Ectodermal cell (in vitro differentiated cells): ENCODE results near the gene PCNT.

Source experiments
- H3K27ac ChIP-seq: 2 replicates; pipeline ENCODE4 v1.7.0; 2013; ENCODE audit warnings: mild to moderate bottlenecking, low read depth, low read length; ENCODE audit not compliant: insufficient read depth, poor library complexity, severe bottlenecking
- H3K27me3 ChIP-seq: 2 replicates; pipeline ENCODE4 v1.7.0; 2013; ENCODE audit warnings: mild to moderate bottlenecking, low read length; ENCODE audit not compliant: insufficient read depth, control insufficient read depth, poor library complexity, severe bottlenecking
- H3K36me3 ChIP-seq: one replicate; pipeline ENCODE4 v1.7.0; 2013; ENCODE audit warnings: low read length; ENCODE audit not compliant: control insufficient read depth, insufficient read depth
- H3K4me1 ChIP-seq: one replicate; pipeline ENCODE4 v1.7.0; 2013; ENCODE audit warnings: low read length; ENCODE audit not compliant: control insufficient read depth, insufficient read depth
- H3K4me3 ChIP-seq: 2 replicates; pipeline ENCODE4 v1.7.0; 2013; ENCODE audit warnings: low read depth, low read length, control low read depth; ENCODE audit not compliant: insufficient read depth
- H3K9me3 ChIP-seq: 2 replicates; pipeline ENCODE4 v1.7.0; 2013; ENCODE audit warnings: mild to moderate bottlenecking, low read length, moderate library complexity; ENCODE audit not compliant: control insufficient read depth
- WGBS, 2 experiments: methylation state at CpG; one replicate each; pipeline ENCODE4 v1.1.7; 2013; ENCODE audit warnings: missing lambda C conversion rate in 2 of 2; 5-methylcytosine and 5-hydroxymethylcytosine counted together

The PCNT gene

GRCh38 chr21:46424621-46425020 lies 100.7 kb downstream of the PCNT start:
- Histone ChIP-seq H3K27ac (no peak overlapping the region), H3K27me3 (no peaks in the 10 kb centered on the region), H3K36me3 (peaks cover 8% of the 10 kb centered on the region), H3K9me3 (no peaks in the 10 kb centered on the region), H3K4me3 (no peak overlapping the region), H3K4me1 (no peaks in the 10 kb centered on the region)
- WGBS, 2 experiments, result 91 to 92% methylated on average over 5 to 14 of the region's 14 CpGs

GRCh38 chr21:46425041-46425440 lies 101.1 kb downstream of the PCNT start:
- Histone ChIP-seq H3K27me3 (no peaks in the 10 kb centered on the region), H3K36me3 (peaks cover 5% of the 10 kb centered on the region), H3K27ac (no peak overlapping the region), H3K9me3 (no peaks in the 10 kb centered on the region), H3K4me1 (no peaks in the 10 kb centered on the region), H3K4me3 (no peak overlapping the region)
- WGBS, 2 experiments, result 95% methylated on average over 19 of the region's 19 CpGs

GRCh38 chr21:46425571-46425970 lies 101.6 kb downstream of the PCNT start:
- Histone ChIP-seq H3K36me3 (peaks cover 8% of the 10 kb centered on the region), H3K9me3 (no peaks in the 10 kb centered on the region), H3K27ac (no peak overlapping the region), H3K4me1 (no peaks in the 10 kb centered on the region), H3K27me3 (no peaks in the 10 kb centered on the region), H3K4me3 (no peak overlapping the region)
- WGBS, 2 experiments, result 93 to 96% methylated on average over 23 of the region's 23 CpGs

GRCh38 chr21:46426313-46427046 lies 102.5 kb downstream of the PCNT start:
- 94 to 95% methylated on average over 20 to 22 of the region's 22 CpGs for WGBS, 2 experiments
- peaks cover 11% of the 10 kb centered on the region for H3K36me3 ChIP-seq

GRCh38 chr21:46427516-46427915 lies 103.6 kb downstream of the PCNT start:
- no peak overlapping the region for H3K4me3 ChIP-seq
- H3K27ac ChIP-seq, result no peak overlapping the region
- 95 to 96% methylated on average over 14 of the region's 14 CpGs for WGBS, 2 experiments
- peaks cover 13% of the 10 kb centered on the region for H3K36me3 ChIP-seq
- no peaks in the 10 kb centered on the region for H3K4me1 ChIP-seq
- no peaks in the 10 kb centered on the region for H3K9me3 ChIP-seq
- no peaks in the 10 kb centered on the region for H3K27me3 ChIP-seq

More at GRCh38 chr21:46426313-46427046, 102.5 kb downstream of the PCNT start:
- no peaks in the 10 kb centered on the region for H3K4me1 ChIP-seq
- no peak overlapping the region for H3K4me3 ChIP-seq
- no peaks in the 10 kb centered on the region for H3K27me3 ChIP-seq
- H3K27ac ChIP-seq, result no peak overlapping the region
- H3K9me3 ChIP-seq, result no peaks in the 10 kb centered on the region

GRCh38 chr21:46428286-46428685 lies 104.3 kb downstream of the PCNT start:
- H3K36me3 ChIP-seq, result peaks cover 13% of the 10 kb centered on the region
- no peaks in the 10 kb centered on the region for H3K27me3 ChIP-seq
- no peaks in the 10 kb centered on the region for H3K4me1 ChIP-seq
- 95 to 97% methylated on average over 23 of the region's 23 CpGs for WGBS, 2 experiments
- H3K4me3 ChIP-seq, result no peak overlapping the region
- H3K27ac ChIP-seq, result no peak overlapping the region
- no peaks in the 10 kb centered on the region for H3K9me3 ChIP-seq

GRCh38 chr21:46428987-46429710 lies 105.2 kb downstream of the PCNT start:
- H3K27me3 ChIP-seq, result no peaks in the 10 kb centered on the region
- WGBS, 2 experiments, result 95% methylated on average over 44 of the region's 44 CpGs
- H3K4me3 ChIP-seq, result no peak overlapping the region
- peaks cover 13% of the 10 kb centered on the region for H3K36me3 ChIP-seq
- H3K9me3 ChIP-seq, result no peaks in the 10 kb centered on the region
- H3K27ac ChIP-seq, result no peak overlapping the region
- no peaks in the 10 kb centered on the region for H3K4me1 ChIP-seq

- Histone ChIP-seq H3K9me3 (no peaks in the 10 kb centered on the region), H3K4me1 (no peaks in the 10 kb centered on the region), H3K36me3 (peaks cover 13% of the 10 kb centered on the region), H3K27me3 (no peaks in the 10 kb centered on the region), H3K4me3 (no peak overlapping the region), H3K27ac (no peak overlapping the region)
- 92 to 93% methylated on average over 31 of the region's 31 CpGs for WGBS, 2 experiments
Measured at GRCh38 chr21:46429754-46430681, 106.1 kb downstream of the PCNT start.

GRCh38 chr21:46431448-46431847 lies 107.5 kb downstream of the PCNT start:
- H3K36me3 ChIP-seq, result peaks cover 13% of the 10 kb centered on the region
- no peak overlapping the region for H3K4me3 ChIP-seq
- H3K4me1 ChIP-seq, result no peaks in the 10 kb centered on the region
- H3K27ac ChIP-seq, result no peak overlapping the region
- H3K9me3 ChIP-seq, result no peaks in the 10 kb centered on the region
- 96% methylated on average over 21 of the region's 21 CpGs for WGBS, 2 experiments
- no peaks in the 10 kb centered on the region for H3K27me3 ChIP-seq
